ENCODE results near the gene CTU2. TPM values are rescaled to one million over a fixed set of nuclear protein-coding genes. Genes with fewer than 3 reads are reported as not detected.

Gene CTU2
- total and polyA plus RNA-seq, 2 of the 8 experiments (the other 6 are each of a cell fraction or from before 2014, with no cell fraction given): 32.7 to 42.9 TPM

DNA sequence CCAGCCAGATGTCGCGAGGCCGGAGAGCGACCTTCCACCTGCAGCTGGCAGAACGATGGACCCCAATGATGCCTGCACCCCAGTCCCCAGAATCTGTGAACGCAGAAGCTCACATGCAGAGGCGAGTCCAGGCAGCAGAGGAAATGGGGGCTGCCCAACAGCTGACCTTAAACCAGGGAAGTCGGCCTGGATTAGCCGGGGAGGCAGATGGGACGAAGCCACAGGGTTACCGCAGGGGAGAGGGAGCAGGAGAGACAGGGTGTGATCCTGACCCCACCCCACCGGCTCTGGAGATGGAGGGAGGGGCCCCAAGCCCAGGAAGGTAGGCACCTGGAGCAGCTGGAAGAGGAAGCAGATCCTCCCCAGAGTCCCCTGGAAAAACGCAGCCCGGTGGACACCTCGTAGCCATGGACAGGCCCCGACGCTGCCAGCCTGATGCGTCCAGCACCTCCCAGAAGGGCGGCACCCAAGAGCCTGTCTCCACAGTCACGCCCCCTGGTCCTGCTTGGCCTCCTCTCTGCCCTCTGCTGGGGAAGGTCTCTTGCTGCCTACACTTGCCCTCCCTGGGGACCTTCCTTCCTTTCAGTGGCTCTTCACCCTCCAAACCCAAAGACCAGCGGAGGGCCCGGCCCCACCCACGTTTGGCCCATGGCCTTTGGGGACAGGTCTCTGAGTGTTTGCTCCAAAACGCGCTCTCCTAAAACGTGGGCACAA is 41.4 kb downstream of the CTU2 start (continued):
- TF ChIP-seq, protein P1, sequence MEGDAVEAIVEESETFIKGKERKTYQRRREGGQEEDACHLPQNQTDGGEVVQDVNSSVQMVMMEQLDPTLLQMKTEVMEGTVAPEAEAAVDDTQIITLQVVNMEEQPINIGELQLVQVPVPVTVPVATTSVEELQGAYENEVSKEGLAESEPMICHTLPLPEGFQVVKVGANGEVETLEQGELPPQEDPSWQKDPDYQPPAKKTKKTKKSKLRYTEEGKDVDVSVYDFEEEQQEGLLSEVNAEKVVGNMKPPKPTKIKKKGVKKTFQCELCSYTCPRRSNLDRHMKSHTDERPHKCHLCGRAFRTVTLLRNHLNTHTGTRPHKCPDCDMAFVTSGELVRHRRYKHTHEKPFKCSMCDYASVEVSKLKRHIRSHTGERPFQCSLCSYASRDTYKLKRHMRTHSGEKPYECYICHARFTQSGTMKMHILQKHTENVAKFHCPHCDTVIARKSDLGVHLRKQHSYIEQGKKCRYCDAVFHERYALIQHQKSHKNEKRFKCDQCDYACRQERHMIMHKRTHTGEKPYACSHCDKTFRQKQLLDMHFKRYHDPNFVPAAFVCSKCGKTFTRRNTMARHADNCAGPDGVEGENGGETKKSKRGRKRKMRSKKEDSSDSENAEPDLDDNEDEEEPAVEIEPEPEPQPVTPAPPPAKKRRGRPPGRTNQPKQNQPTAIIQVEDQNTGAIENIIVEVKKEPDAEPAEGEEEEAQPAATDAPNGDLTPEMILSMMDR (IDR thresholded peaks at IDR 0.05; ENCODE audit: control extremely low read depth in 1 of 3, insufficient read depth in 1 of 3, low read depth in 1 of 3, low read length in 3 of 3): peak; percentile 97 to 99 (median 98)
- TF ChIP-seq GABPA (IDR thresholded peaks at IDR 0.05; ENCODE audit: borderline replicate concordance, insufficient read depth, low read length): peak; percentile 62; the same call in 1 of the 2 replicates
- TF ChIP-seq RAD21 (IDR thresholded peaks at IDR 0.05 in 1 of 2, conservative IDR thresholded peaks at IDR 0.05 in 1 of 2; ENCODE audit: low read depth in 2 of 2, low read length in 2 of 2): peak; percentile 35 to 51; a peak in 3 of 4 replicates
- no peak for TF ChIP-seq KDM1A (IDR thresholded peaks at IDR 0.05; ENCODE audit: borderline replicate concordance, low read length)
- TF ChIP-seq POLR2A (IDR thresholded peaks at IDR 0.05; ENCODE audit: control extremely low read depth in 1 of 2, low read depth in 2 of 2, low read length in 2 of 2): no peak
- no peak for TF ChIP-seq SIX5 (IDR thresholded peaks at IDR 0.05; ENCODE audit: low read depth, low read length)

Data from H1 (cell line).